ENCODE measurements around the gene IFNGR2.

GRCh38 chr21:33371366-33371765 is 31.8 kb upstream of the IFNGR2 start:
- TF ChIP-seq CTCF (IDR thresholded peaks at IDR 0.05) (no peak), POLR2A (IDR thresholded peaks at IDR 0.05) (no peak)
